HG02759 (cell line): ENCODE measurements around the gene IRAK2.

Experiments used
- ATAC-seq: cut with Tn5 transposase; IDR thresholded peaks from one replicate; pipeline ENCODE4 v1.9.1; 2021; ENCODE audit warnings: mild to moderate bottlenecking, moderate library complexity; ENCODE audit not compliant: unreplicated experiment

Gene IRAK2

GRCh38 chr3:10223676-10224639 is 59.2 kb downstream of the IRAK2 start:
- peak; percentile 66 for ATAC-seq

- ATAC-seq, result peak; percentile 43
These were observed 60.3 kb downstream of the IRAK2 start for GRCh38 chr3:10224794-10225665.

GRCh38 chr3:10226293-10226692 is 61.6 kb downstream of the IRAK2 start:
- peak; percentile 35 for ATAC-seq

- ATAC-seq, result no peak
These were observed 63.7 kb downstream of the IRAK2 start for GRCh38 chr3:10228248-10228950.

- no peak for ATAC-seq
These were observed 64.9 kb downstream of the IRAK2 start for GRCh38 chr3:10229576-10229975.

- no peak for ATAC-seq
These were observed 67.4 kb downstream of the IRAK2 start for GRCh38 chr3:10232137-10232536.

- no peak for ATAC-seq
These were observed 69.3 kb downstream of the IRAK2 start for GRCh38 chr3:10233988-10234387.

- ATAC-seq, result no peak
These were observed 70.0 kb downstream of the IRAK2 start for GRCh38 chr3:10234526-10235230.

- no peak for ATAC-seq
These were observed 70.8 kb downstream of the IRAK2 start for GRCh38 chr3:10235551-10235950.

- ATAC-seq, result no peak
These were observed 73.8 kb downstream of the IRAK2 start for GRCh38 chr3:10238345-10239183.

GRCh38 chr3:10240799-10241198 is 76.1 kb downstream of the IRAK2 start:
- no peak for ATAC-seq

GRCh38 chr3:10242182-10243065 is 77.7 kb downstream of the IRAK2 start:
- ATAC-seq, result no peak

GRCh38 chr3:10244009-10244408 is 79.3 kb downstream of the IRAK2 start:
- no peak for ATAC-seq

GRCh38 chr3:10245081-10245712 is 80.5 kb downstream of the IRAK2 start:
- ATAC-seq, result no peak

GRCh38 chr3:10247679-10248183 is 83.0 kb downstream of the IRAK2 start:
- ATAC-seq, result no peak

- ATAC-seq, result peak; percentile 95
These were observed 83.7 kb downstream of the IRAK2 start, which contains the start of gene TATDN2 for GRCh38 chr3:10248184-10248983. TSS of gene TATDN2 (plus strand) at chr3:10248459. CDS start at chr3:10249201, 742 bp downstream.
